NCI-H510A treated with DMSO at 0.1 percent for 48 hours (cell line): ENCODE results near the gene ZBTB49.

Experiments used
- DNase-seq: peaks from one replicate; lab custom pipeline; 2025; lab: John Stamatoyannopoulos, UW

The ZBTB49 gene

DNA sequence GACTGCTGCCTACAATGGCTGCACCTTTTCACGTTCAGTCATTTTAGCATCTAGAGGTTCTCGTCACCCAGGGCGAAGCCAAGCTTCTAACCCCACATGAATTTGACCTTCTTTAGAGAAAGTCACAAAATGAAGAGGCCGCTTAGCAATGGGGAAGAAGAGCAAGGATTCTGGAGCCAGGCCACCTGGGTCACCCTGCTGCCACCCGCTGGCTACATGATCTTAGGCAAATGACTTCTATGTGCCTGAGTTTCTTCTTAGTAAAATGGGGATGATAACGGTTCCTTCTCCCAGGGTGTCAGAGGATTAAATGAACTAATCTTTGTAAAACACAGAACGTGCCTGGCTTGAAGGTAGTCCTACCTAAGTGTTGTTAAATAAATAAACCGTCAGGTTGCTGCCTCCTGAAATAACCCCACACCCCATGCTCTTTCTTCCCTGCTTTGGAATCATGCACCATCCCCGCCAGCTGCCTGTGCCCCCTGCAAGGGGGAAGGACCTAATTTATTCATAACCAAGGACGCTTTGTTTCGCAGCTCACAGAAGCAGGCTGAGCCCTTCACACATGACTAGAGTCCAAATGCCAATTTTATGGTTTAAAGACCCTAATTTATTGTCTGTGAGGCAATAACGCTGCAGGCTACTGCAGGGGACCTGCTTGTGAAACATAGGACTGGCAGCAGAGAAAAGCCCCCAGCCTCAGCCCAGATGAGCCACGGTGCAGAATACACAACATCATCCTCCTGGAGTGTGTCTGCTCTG is 68.2 kb downstream of the ZBTB49 start:
- DNase-seq, result no peak

DNA sequence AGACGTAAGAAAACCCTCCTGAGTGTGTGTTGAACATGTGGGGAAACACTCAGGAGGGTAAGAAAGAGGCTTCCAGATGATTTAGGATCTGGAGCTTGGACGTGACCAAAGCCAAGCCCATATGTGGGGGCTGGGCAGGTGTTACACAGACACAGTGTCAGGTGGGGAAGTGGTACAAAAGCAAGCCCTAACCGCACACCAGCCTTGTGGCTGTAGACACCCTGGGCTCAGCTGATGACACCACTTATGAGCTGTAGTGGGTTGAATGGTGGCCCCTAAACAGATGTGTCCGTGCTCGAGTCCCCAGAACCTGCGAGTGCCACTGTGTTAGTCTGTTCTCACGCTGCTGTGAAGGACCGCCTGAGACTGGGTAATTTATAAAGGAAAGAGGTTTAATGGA is 71.8 kb downstream of the ZBTB49 start:
- no peak for DNase-seq

DNA sequence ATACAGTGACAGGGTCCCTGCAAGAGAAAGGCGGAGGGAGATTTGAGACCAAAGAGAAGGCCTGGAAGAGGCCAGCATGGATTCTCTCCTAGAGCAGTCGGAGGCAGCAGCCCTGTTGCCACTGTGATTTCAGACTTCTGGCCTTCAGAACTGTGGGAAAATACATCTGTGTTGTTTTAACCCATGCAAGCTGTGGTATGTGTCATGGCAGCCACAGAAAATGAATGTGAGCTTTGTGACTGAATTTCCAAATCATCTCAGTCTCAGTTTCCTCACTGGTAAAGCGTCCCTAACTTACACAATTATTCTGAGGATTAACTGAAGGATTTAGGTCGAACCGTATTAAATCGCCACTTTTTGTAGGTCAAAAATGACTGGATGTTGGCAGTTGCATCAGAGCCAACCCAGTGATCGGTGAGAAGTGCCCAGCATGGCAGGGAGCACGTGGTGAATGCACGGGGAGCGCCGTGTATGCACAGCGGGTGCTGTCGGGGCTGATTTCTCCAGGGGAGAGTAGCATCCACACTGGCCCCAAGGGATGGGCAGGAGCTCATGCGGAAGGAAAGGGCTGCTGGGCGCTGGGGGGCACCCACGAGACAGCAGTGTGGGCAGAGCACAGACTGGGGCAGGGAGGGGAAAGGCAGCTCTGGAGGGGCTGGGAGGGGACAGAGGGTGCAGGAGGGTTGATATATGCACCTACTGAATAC is 73.1 kb downstream of the ZBTB49 start:
- no peak for DNase-seq

DNA sequence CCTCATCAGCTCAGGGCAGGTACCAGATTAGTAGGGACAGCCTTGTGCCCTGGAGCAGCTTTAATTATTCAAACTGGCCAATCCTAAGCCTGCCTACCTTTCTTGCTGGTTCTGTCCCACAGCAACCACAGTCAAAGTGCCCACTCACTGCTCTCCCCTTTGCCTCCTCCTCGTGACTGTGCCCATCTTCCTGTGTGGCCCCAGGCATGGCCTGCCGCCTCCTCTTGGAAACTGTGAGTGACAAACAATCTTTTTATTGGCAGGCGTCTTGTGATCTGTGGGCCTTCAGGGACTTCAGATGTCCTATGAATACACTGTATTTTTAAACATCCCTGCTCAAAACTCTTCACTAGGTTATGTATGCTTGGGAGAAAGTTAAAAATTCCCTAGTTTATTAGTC is 74.0 kb downstream of the ZBTB49 start:
- no peak for DNase-seq

DNA sequence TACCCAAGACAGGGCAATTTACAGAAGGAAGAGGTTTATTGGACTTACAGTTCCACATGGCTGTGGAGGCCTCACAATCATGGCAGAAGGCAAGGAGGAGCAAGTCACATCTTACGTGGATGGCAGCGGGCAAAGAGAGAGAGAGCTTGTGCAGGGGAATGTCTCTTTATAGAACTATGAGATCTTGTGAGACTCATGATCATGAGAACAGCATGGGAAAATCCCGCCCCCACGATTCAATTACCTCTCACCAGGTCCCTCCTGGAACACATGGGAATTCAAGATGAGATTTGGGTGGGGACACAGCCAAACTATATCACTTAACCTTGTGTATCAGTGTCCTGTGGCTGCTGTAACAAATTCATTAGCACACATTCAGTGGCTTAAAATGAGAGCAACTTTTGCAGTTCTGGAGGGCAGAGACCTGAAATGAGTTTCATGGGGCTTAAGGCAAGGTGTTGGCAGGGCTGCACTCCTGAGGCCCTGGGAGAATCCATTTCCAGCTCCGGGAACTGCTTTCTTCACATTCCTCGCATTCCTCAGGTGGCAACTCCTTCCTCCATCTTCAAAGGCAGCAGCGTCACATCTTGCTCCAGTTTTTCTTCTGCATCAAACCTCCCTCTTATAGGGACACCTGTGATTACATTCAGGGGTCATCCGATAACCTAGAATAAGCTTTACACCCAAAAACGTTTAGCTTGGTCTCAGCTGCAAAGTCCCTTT is 74.6 kb downstream of the ZBTB49 start:
- DNase-seq, result no peak

DNA sequence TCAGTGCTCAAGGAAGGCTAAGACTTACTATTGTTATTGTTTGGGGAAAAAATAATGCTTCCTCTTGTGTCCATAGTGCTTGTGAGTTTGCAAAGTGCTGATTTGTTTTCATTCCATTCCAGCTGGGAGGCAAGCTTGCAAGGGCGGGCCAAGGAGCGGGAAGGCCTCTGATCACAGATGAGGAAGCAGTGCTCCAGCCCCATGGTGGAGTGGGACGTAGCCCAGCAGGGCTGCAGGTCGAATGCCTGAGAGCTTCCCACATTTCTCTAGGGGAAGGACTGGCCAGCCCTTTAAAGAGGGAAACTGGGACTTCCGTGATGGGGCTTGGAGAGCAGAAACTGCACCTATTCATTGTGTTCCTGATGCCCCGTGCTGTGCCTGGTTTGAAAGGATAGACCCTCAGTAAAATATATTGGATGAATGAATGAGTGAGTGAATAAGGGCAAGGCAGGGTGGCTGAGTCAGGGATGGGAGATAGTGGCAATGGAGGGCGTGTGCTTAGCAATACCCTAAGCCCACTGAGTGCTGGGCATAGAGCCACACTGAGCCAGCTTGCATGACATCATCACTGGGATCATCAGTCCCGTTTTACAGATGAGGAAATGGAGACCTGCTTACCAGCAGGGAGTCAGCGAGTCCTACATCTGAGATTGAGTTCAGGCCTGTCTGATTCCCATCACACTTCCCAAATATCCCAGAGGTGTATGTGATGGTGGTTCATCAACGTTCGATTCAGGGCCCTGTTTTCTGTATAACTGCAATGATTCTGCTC is 78.9 kb downstream of the ZBTB49 start:
- DNase-seq, result no peak
